NCI-H146 treated with DMSO at 0.1 percent for 48 hours (cell line): ENCODE data around the gene PRLHR.
A peak's percentile ranks its signal among the peaks of the same experiment; 100 is the strongest.

Source experiments
- DNase-seq: peaks from one replicate; lab custom pipeline; 2025; ENCODE audit not compliant: unreplicated experiment; lab: John Stamatoyannopoulos, UW

Gene PRLHR

GRCh38 chr10:118587881-118588651 is 7.4 kb downstream of the PRLHR start:
- DNase-seq: peak; percentile 70

- no peak for DNase-seq
Measured at GRCh38 chr10:118586911-118587310, 8.5 kb downstream of the PRLHR start.

GRCh38 chr10:118585794-118586193 is 9.7 kb downstream of the PRLHR start:
- no peak for DNase-seq

- no peak for DNase-seq
Measured at GRCh38 chr10:118585234-118585633, 10.2 kb downstream of the PRLHR start.

GRCh38 chr10:118584181-118584954 is 11.1 kb downstream of the PRLHR start:
- no peak for DNase-seq

GRCh38 chr10:118583611-118584010 is 11.8 kb downstream of the PRLHR start:
- no peak for DNase-seq

GRCh38 chr10:118582511-118582910 is 12.9 kb downstream of the PRLHR start:
- DNase-seq: no peak

GRCh38 chr10:118581340-118581739 is 14.1 kb downstream of the PRLHR start:
- DNase-seq: peak; percentile 41

GRCh38 chr10:118580702-118581101 is 14.7 kb downstream of the PRLHR start:
- no peak for DNase-seq

GRCh38 chr10:118573512-118573911 is 21.9 kb downstream of the PRLHR start:
- no peak for DNase-seq

GRCh38 chr10:118572256-118573041 is 23.0 kb downstream of the PRLHR start:
- no peak for DNase-seq

GRCh38 chr10:118571123-118571522 is 24.3 kb downstream of the PRLHR start:
- DNase-seq: no peak

- no peak for DNase-seq
Measured at GRCh38 chr10:118570591-118570990, 24.9 kb downstream of the PRLHR start.

- DNase-seq: no peak
Measured at GRCh38 chr10:118569882-118570252, 25.6 kb downstream of the PRLHR start.

- DNase-seq: no peak
Measured at GRCh38 chr10:118569241-118569881, 26.1 kb downstream of the PRLHR start.

GRCh38 chr10:118568327-118568848 is 27.1 kb downstream of the PRLHR start:
- DNase-seq: peak; percentile 6

GRCh38 chr10:118567701-118568248 is 27.7 kb downstream of the PRLHR start:
- no peak for DNase-seq

GRCh38 chr10:118566911-118567310 is 28.5 kb downstream of the PRLHR start:
- no peak for DNase-seq

- DNase-seq: no peak
Measured at GRCh38 chr10:118565301-118566075, 30.0 kb downstream of the PRLHR start.

GRCh38 chr10:118564652-118565051 is 30.8 kb downstream of the PRLHR start:
- peak; percentile 7 for DNase-seq
